Right atrium auricular region (tissue), 2 donors: Measurements from ENCODE around the gene TNNI3K. TPM values are rescaled to one million over a fixed set of nuclear protein-coding genes. Genes with fewer than 3 reads are reported as not detected.

Experiments used
- DNase-seq: peaks from one replicate; pipeline ENCODE4 v3.0.0-alpha.2; 2019; ENCODE audit warnings: low spot score
- H3K27ac ChIP-seq, 2 donors: fragments of 200-600 bp; sonication (generic); 1 replicate in 1 of 2; 2 replicates in 1 of 2; pipeline ENCODE4 v1.5.1; 2016 to 2019
- H3K27me3 ChIP-seq, 2 donors: fragments of 200-600 bp; sonication (generic); one replicate each; pipeline versions ENCODE4 v1.5.1 to v1.6.0; 2017 to 2019
- H3K36me3 ChIP-seq: fragments of 200-600 bp; sonication (generic); one replicate; pipeline ENCODE4 v1.5.1; 2016
- H3K4me1 ChIP-seq, 2 donors: fragments of 200-600 bp; sonication (generic); one replicate each; pipeline versions ENCODE4 v1.5.1 to v1.6.0; 2017 to 2019
- H3K4me3 ChIP-seq, 2 donors: fragments of 200-600 bp; sonication (generic); 1 replicate in 1 of 2; 2 replicates in 1 of 2; pipeline ENCODE4 v1.5.1; 2017 to 2019; ENCODE audit warnings: mild to moderate bottlenecking in 1 of 2, moderate library complexity in 1 of 2
- H3K9me3 ChIP-seq, 2 donors: fragments of 200-600 bp; sonication (generic); one replicate each; pipeline ENCODE4 v1.5.1; 2019
- CTCF ChIP-seq, 2 donors: fragments of 200-600 bp; sonication (generic); IDR thresholded peaks; one replicate each; pipeline ENCODE4 v1.5.1; 2019; ENCODE audit warnings: antibody characterized with exemption in 2 of 2
- total RNA-seq, 2 donors: library from RNA; depleted of rRNA; stranded (reverse); fragments of >200 nt; gene quantifications; one replicate each; pipeline ENCODE4 v1.1.0, GENCODE V29; 2016

TNNI3K gene
- total RNA-seq, 2 donors from 2014 or later: 14.6 to 18.3 TPM

- no peaks in the 10 kb centered on the region for H3K27me3 ChIP-seq
- H3K4me3 ChIP-seq: no peak overlapping the region
- H3K4me1 ChIP-seq: no peaks in the 10 kb centered on the region
- TF ChIP-seq CTCF (IDR thresholded peaks at IDR 0.05): no peak
- H3K36me3 ChIP-seq: no peaks in the 10 kb centered on the region
- no peaks in the 10 kb centered on the region for H3K9me3 ChIP-seq
- no peak overlapping the region for H3K27ac ChIP-seq
- DNase-seq: no peak
Measured at GRCh38 chr1:74334147-74334546, 99.0 kb downstream of the TNNI3K start.

- Histone ChIP-seq H3K27me3 (no peaks in the 10 kb centered on the region), H3K36me3 (no peaks in the 10 kb centered on the region), H3K27ac (no peak overlapping the region), H3K4me3 (no peak overlapping the region), H3K9me3 (no peaks in the 10 kb centered on the region), H3K4me1 (peaks cover 0 to 4% of the 10 kb centered on the region in 2 donors)
- TF ChIP-seq CTCF (IDR thresholded peaks at IDR 0.05): no peak
- no peak for DNase-seq
Measured at GRCh38 chr1:74340656-74341055, 105.5 kb downstream of the TNNI3K start.

- H3K4me3 ChIP-seq: no peak overlapping the region
- peaks cover 0 to 4% of the 10 kb centered on the region in 2 donors for H3K4me1 ChIP-seq
- no peak overlapping the region for H3K27ac ChIP-seq
- no peaks in the 10 kb centered on the region for H3K27me3 ChIP-seq
- no peak for DNase-seq
- H3K9me3 ChIP-seq: no peaks in the 10 kb centered on the region
- TF ChIP-seq CTCF (IDR thresholded peaks at IDR 0.05): no peak
- H3K36me3 ChIP-seq: no peaks in the 10 kb centered on the region
Measured at GRCh38 chr1:74341702-74342339, 106.6 kb downstream of the TNNI3K start.

- no peaks in the 10 kb centered on the region for H3K36me3 ChIP-seq
- no peak for TF ChIP-seq CTCF (IDR thresholded peaks at IDR 0.05)
- no peak overlapping the region for H3K4me3 ChIP-seq
- H3K9me3 ChIP-seq: no peaks in the 10 kb centered on the region
- peaks cover 0 to 4% of the 10 kb centered on the region in 2 donors for H3K4me1 ChIP-seq
- H3K27ac ChIP-seq: no peak overlapping the region
- no peaks in the 10 kb centered on the region for H3K27me3 ChIP-seq
- DNase-seq: no peak
Measured at GRCh38 chr1:74343216-74343615, 108.0 kb downstream of the TNNI3K start.

- Histone ChIP-seq H3K4me1 (peaks cover 0 to 4% of the 10 kb centered on the region in 2 donors), H3K36me3 (no peaks in the 10 kb centered on the region), H3K9me3 (no peaks in the 10 kb centered on the region), H3K27ac (no peak overlapping the region), H3K4me3 (no peak overlapping the region), H3K27me3 (no peaks in the 10 kb centered on the region)
- no peak for TF ChIP-seq CTCF (IDR thresholded peaks at IDR 0.05)
- no peak for DNase-seq
Measured at GRCh38 chr1:74344387-74344786, 109.2 kb downstream of the TNNI3K start.

- Histone ChIP-seq H3K27ac (no peak overlapping the region), H3K4me3 (no peak overlapping the region), H3K4me1 (peaks cover 0 to 4% of the 10 kb centered on the region in 2 donors), H3K9me3 (no peaks in the 10 kb centered on the region), H3K36me3 (no peaks in the 10 kb centered on the region), H3K27me3 (no peaks in the 10 kb centered on the region)
- no peak for DNase-seq
- no peak for TF ChIP-seq CTCF (IDR thresholded peaks at IDR 0.05)
Measured at GRCh38 chr1:74356493-74356892, 121.3 kb downstream of the TNNI3K start.
